Activated naive CD8-positive, alpha-beta T cell treated with anti-CD3 and anti-CD28 coated beads, Interleukin-2, amount 50 U/mL, for 16 hours (primary cell): ENCODE results near the gene CLBA1.
"Not testable (repeated sequence)": the region's sequence is repeated elsewhere in the genome, so short reads cannot be mapped to it uniquely, and the experiment has no call there.

ENCODE experiments used
- DNase-seq: peaks from one replicate; pipeline ENCODE4 v3.0.0-alpha.2; 2020; ENCODE audit warnings: low read depth, low spot score

The CLBA1 gene

GRCh38 chr14:104985675-104986486, at the start of gene CLBA1:
CLBA1 (plus strand) TSS chr14:104985788; CDS start chr14:104986432, 644 bp downstream.
- DNase-seq: peak; percentile 73

DNA sequence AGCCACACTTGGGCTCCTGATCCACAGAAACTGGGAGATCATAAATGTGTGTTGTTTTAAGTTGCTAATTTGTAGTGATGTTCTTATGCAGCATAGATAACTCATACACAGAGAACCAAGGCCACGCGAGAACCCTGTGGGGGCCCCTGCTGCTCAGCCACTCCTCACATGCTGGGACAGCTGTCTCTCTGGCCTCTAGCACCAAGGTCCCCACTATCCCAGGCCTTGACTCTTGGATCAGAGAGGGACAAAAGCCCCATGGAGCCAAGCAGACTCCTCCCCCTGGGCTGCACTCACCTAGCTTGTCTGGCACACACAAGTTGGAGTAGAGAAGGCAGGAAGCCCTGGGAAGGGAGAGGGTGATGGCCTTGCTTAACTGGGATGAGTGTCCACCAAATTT, 49.6 kb upstream of the CLBA1 start:
- no peak for DNase-seq

DNA sequence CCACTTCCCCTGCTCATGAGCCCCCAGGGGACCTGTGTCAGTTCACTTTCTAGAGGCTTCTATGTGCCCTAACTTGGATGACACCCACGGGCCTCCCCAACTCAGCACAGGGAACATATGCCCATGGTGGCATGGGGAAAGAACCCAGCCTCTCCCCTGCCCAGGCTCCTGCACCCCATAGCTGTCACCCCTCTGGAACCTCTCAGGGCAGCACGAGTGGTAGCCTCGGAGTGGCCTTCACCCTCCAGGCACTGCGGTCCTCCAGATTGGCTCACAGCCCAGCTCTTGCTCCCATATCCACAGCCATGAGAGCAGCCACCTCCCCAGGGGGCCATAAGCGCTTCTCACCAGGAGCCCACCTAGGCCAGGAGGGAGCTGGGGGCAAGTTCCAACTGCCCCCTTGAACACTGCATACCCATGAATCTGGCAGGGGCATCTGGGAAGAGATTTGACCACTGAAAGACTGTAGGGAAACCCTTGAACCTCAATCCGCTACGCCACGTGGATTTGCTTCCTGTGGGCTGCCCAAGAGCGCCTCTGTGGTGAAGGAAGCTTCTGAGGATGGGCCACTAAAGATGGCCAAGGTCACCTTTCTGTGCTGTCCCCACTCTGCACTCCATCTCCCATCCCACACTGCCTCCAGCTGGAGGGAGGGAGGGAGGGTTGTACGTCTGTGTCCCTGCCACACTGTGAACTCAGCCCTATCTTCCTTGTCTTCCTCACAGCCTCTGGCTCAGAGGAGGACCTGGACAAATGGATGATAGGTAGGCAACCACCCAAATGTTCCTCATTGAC, 49.0 kb upstream of the CLBA1 start:
- DNase-seq: no peak

DNA sequence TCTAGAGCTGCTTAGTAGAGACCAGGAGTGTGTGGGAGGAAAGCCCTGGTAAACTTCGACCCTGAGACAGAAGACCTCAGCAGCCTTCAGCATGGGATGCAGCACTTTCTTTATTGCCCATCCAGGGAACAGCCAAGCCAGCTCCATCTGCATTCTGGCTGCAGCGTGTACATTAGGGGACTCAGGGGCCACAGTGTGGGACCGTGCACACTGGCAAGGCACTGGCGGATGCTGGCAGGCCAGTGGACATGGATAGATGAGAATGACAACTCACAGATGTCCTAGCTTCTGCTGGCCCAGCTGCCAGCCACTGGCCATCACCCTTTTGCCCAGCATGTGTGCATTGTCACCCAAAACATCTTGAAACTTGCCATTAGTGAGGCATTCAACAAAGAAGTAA, 48.4 kb upstream of the CLBA1 start:
- DNase-seq: no peak

DNA sequence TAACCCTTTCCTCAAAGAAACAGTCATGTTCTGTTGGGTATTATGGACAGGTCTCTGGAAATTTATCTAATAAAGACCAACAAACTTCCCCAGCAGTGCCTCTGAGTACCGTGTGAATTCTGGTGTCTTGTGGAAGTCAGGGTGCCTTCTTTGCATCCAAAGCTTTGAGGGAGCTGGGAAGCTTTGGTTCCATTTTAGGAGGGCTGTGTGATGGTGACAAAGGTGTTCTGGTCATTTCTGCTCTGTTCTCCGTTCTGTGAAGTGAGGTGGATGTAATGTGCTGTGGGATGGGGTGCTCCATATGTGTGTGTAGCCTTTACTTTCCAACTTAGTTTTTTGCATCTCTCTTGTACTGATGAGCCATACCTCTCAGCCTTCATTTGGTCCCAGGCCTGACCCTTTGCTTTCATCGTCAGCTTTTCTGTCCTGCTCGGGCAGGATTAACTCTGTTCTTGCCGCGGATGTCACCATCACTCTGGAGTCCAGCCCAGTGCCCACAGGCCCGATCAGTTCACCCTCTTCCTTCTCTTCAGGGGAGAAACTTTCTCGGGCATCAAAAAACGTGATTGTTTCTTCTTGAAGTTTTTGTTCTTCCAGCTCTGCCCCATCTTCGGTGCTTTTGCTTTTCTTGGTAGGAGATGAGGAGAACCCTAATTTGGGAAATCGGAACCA, 47.8 kb upstream of the CLBA1 start:
- no peak for DNase-seq

- DNase-seq: no peak
These were observed 47.2 kb upstream of the CLBA1 start for GRCh38 chr14:104938436-104938835.

DNA sequence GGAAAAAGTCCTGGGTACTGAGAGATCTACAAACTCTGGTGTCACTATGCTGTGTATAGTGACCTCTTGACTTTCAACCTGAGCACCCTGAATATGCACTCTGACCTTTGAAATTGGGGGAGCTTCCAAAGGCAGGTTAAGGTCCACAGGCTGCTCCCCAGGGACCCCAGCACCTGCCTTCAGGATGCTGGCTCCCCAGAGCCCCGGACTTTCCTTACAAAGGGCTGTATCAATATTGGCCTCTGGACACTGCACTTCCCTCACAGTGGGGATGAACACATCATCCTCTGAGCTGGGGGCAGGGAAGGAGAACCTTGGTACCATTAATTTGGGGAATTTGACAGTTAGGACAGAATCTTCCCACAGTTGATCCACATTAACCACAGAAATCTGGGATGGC, 46.6 kb upstream of the CLBA1 start:
- no peak for DNase-seq

DNA sequence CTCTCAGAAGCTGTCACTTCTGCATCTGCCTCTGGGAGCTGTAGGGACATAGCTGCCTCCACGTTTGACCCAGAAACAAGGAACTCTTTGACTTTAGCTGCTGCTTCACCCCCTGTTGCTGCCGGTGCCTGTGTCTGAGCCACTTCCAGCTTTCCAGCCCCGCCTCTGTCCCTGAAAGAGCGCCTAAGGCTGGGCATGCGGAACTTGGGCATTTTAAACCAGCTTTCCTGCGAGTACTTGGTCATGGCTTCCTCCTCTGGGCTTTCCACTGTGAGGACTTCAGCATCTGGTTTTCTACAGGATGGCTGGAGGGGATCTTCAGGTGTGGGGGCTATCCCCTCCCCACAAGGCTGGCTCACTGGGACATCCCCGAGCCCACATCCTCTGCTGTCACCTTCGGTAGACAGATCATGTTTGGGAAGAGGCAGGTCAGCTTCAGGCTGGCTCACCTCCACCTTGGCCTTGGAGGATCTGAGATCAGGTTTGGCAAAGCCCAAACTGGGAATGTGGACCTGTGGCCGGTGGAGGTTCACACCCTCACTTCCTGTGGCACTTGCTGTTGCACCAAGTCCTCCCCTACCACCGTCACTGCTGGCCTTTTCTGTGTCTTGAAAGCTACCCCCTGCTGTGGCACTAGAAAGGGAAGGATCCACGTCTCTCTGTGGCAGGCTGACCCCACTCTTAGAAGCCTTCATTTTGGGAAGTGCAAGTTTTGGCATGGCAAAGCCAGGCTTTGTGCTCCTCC, 45.8 kb upstream of the CLBA1 start:
- DNase-seq: no peak

GRCh38 chr14:104940526-104941150, 45.0 kb upstream of the CLBA1 start:
- no peak for DNase-seq

GRCh38 chr14:104941508-104942365, 43.9 kb upstream of the CLBA1 start:
- DNase-seq: no peak

GRCh38 chr14:104942586-104942985, 43.0 kb upstream of the CLBA1 start:
- no peak for DNase-seq

- DNase-seq: not testable (repeated sequence)
These were observed 42.2 kb upstream of the CLBA1 start for GRCh38 chr14:104943216-104944015.

- DNase-seq: not testable (repeated sequence)
These were observed 41.6 kb upstream of the CLBA1 start for GRCh38 chr14:104944016-104944308.

GRCh38 chr14:104944436-104945205, 41.0 kb upstream of the CLBA1 start:
- DNase-seq: not testable (repeated sequence)

GRCh38 chr14:104945266-104945665, 40.3 kb upstream of the CLBA1 start:
- not testable (repeated sequence) for DNase-seq

- DNase-seq: not testable (repeated sequence)
These were observed 39.3 kb upstream of the CLBA1 start for GRCh38 chr14:104945986-104946965.

- not testable (repeated sequence) for DNase-seq
These were observed 38.4 kb upstream of the CLBA1 start for GRCh38 chr14:104947201-104947600.
